H1 (cell line): ENCODE measurements around the gene OR5C1. TPM values are rescaled to one million over a fixed set of nuclear protein-coding genes. Genes with fewer than 3 reads are reported as not detected.

Source experiments
- NRF1 ChIP-seq: IDR thresholded peaks from 2 replicates; pipeline ENCODE4 v1.6.1; 2011; ENCODE audit warnings: mild to moderate bottlenecking, low read depth, low read length, improper control_type of control experiment
- TEAD4 ChIP-seq: IDR thresholded peaks from 2 replicates; pipeline ENCODE4 v1.6.1; 2012; ENCODE audit warnings: low read depth, low read length, inconsistent platforms, mixed read lengths
- polyA plus RNA-seq, 7 experiments: library from polyadenylated mRNA; depleted of rRNA in 3 of 7; stranded (reverse) in 5 of 7; unstranded in 2 of 7; fragments of >200 nt in 5 of 7; fragments of 200-250 nt in 2 of 7; gene quantifications; 1 replicate in 5 of 7; 2 replicates in 1 of 7; 4 replicates in 1 of 7; pipeline versions ENCODE4 v1.2.1 to v1.2.3, GENCODE V29; 2011 to 2013; ENCODE audit warnings: missing spikeins in 2 of 7, mixed read lengths in 2 of 7
- total RNA-seq: library from RNA; stranded (reverse); fragmentation: NEBNext Ultra II Directional; extraction: Animal tissue kit (Norgen Biotek cat#: 25700); gene quantifications from 2 replicates; pipeline ENCODE4 v1.2.1, GENCODE V29; 2021

Gene OR5C1
- total and polyA plus RNA-seq, 2 of the 8 experiments (the other 6 are each of a cell fraction or from before 2014, with no cell fraction given): not detected

DNA sequence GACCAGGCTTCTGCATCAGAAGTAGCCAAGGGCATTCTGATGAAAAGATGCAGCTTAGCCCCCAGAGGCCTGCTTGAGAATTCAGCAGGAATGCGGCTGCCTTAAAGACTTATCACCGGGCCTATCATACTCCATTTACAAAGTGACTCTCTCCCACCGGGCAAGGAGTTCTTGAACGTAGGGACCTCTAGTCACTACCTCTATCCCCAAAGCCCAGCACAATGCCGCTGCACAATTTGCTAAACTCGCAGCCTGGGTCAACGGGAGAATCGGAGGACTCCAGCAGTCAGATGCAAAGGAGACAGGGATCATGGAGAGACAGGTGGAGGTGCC lies 39.0 kb downstream of the OR5C1 start (continued):
- TF ChIP-seq NRF1: no peak
- peak; percentile 64; the same call in 1 of the 2 replicates for TF ChIP-seq TEAD4
